Smooth muscle cell (in vitro differentiated cells): Measurements from ENCODE around the gene AKIRIN2. TPM values are rescaled to one million over a fixed set of nuclear protein-coding genes. Genes with fewer than 3 reads are reported as not detected.

Source experiments
- DNase-seq: peaks from one replicate; lab custom pipeline; 2025; ENCODE audit not compliant: unreplicated experiment; lab: John Stamatoyannopoulos, UW
- H2AFZ ChIP-seq: fragments of 200-600 bp; sonication (generic); 2 replicates; pipeline ENCODE4 v1.6.0; 2016; ENCODE audit warnings: antibody characterized with exemption, low read depth, mild to moderate bottlenecking
- H3F3A ChIP-seq: fragments of 200-600 bp; sonication (generic); 2 replicates; pipeline ENCODE4 v1.6.0; 2017; ENCODE audit warnings: antibody characterized with exemption, low read depth
- H3K27ac ChIP-seq: fragments of 200-600 bp; sonication (generic); 2 replicates; pipeline ENCODE4 v1.5.1; 2016; ENCODE audit warnings: low read depth, mild to moderate bottlenecking
- H3K27me3 ChIP-seq: fragments of 200-600 bp; sonication (generic); 2 replicates; pipeline ENCODE4 v1.6.1; 2016; ENCODE audit warnings: low read depth, mild to moderate bottlenecking
- H3K36me3 ChIP-seq: fragments of 200-600 bp; sonication (generic); 2 replicates; pipeline ENCODE4 v1.5.1; 2016; ENCODE audit warnings: low read depth
- H3K4me1 ChIP-seq: fragments of 200-600 bp; sonication (generic); 2 replicates; pipeline ENCODE4 v1.5.1; 2016; ENCODE audit warnings: low read depth
- H3K4me2 ChIP-seq: fragments of 200-600 bp; sonication (generic); 2 replicates; pipeline ENCODE4 v1.6.0; 2016; ENCODE audit warnings: mild to moderate bottlenecking
- H3K4me3 ChIP-seq: fragments of 200-600 bp; sonication (generic); 2 replicates; pipeline ENCODE4 v1.5.1; 2016; ENCODE audit warnings: mild to moderate bottlenecking
- H3K79me2 ChIP-seq: fragments of 200-600 bp; sonication (generic); 2 replicates; pipeline ENCODE4 v1.6.0; 2016; ENCODE audit warnings: low read depth, mild to moderate bottlenecking
- H3K9ac ChIP-seq: fragments of 200-600 bp; sonication (generic); 2 replicates; pipeline ENCODE4 v1.6.0; 2016; ENCODE audit warnings: low read depth
- H3K9me3 ChIP-seq: fragments of 200-600 bp; sonication (generic); replicated peaks from 2 replicates; pipeline ENCODE4 v1.5.1; 2016; ENCODE audit warnings: low read depth
- H4K20me1 ChIP-seq: fragments of 200-600 bp; sonication (generic); 2 replicates; pipeline ENCODE4 v1.6.0; 2016; ENCODE audit warnings: low read depth
- CTCF ChIP-seq: fragments of 200-600 bp; sonication (generic); IDR thresholded peaks from 2 replicates; pipeline ENCODE4 v1.5.1; 2017; ENCODE audit warnings: borderline replicate concordance, mild to moderate bottlenecking, antibody characterized with exemption; ENCODE audit not compliant: insufficient read depth, poor library complexity, severe bottlenecking
- WGBS: methylation state at CpG from one replicate; pipeline ENCODE4 v1.1.7; 2016; ENCODE audit warnings: low lambda C conversion rate; 5-methylcytosine and 5-hydroxymethylcytosine counted together
- polyA plus RNA-seq: library from polyadenylated mRNA; unstranded; fragments of >200 nt; fragmentation: Nextera tagmentation; extraction: Ambion mirVana; gene quantifications from 2 replicates; pipeline ENCODE4 v1.2.1, GENCODE V29; 2016
- small RNA-seq: library from RNA; depleted of rRNA; stranded (forward); fragments of <200 nt; gene quantifications from one replicate; pipeline ENCODE3, GENCODE V24; 2014
- total RNA-seq: library from RNA; depleted of rRNA; stranded (reverse); fragments of >200 nt; gene quantifications from 2 replicates; pipeline ENCODE4 v1.2.3, GENCODE V29; 2014

AKIRIN2 gene
- total and polyA plus RNA-seq, 2 experiments from 2014 or later, result 29.6 to 60.3 TPM

- Histone ChIP-seq H3K4me2 (no peak overlapping the region), H3K4me1 (no peaks in the 10 kb centered on the region), H2AFZ (no peak overlapping the region), H3K79me2 (no peaks in the 10 kb centered on the region), H3F3A (no peaks in the 10 kb centered on the region), H3K9me3 (no peaks in the 10 kb centered on the region), H3K36me3 (no peaks in the 10 kb centered on the region), H4K20me1 (no peaks in the 10 kb centered on the region), H3K27me3 (no peaks in the 10 kb centered on the region), H3K4me3 (no peak overlapping the region), H3K9ac (no peak overlapping the region), H3K27ac (no peak overlapping the region)
- no peak for DNase-seq
- TF ChIP-seq CTCF, result no peak
These were observed 73.2 kb downstream of the AKIRIN2 start for GRCh38 chr6:87628881-87629280.

GRCh38 chr6:87628424-87628823 is 73.6 kb downstream of the AKIRIN2 start:
- H3K27ac ChIP-seq, result no peak overlapping the region
- 93% methylated on average over 2 of the region's 2 CpGs for WGBS

More at GRCh38 chr6:87628424-87628823, 73.6 kb downstream of the AKIRIN2 start:
- Histone ChIP-seq H4K20me1 (no peaks in the 10 kb centered on the region), H3K9ac (no peak overlapping the region), H3K4me2 (no peak overlapping the region), H3K79me2 (no peaks in the 10 kb centered on the region), H3K27me3 (no peaks in the 10 kb centered on the region), H3K4me1 (no peaks in the 10 kb centered on the region), H3K4me3 (no peak overlapping the region), H3K9me3 (no peaks in the 10 kb centered on the region), H3K36me3 (no peaks in the 10 kb centered on the region), H2AFZ (no peak overlapping the region), H3F3A (no peaks in the 10 kb centered on the region)
- no peak for TF ChIP-seq CTCF
- no peak for DNase-seq

Small RNA genes lying within 50 kb of the gene (small RNA-seq; reads per million reads assigned to genes)
- not detected for gene RF01210

Other genes starting within 250 kb of the AKIRIN2 start
- gene SLC35A1, start 229.3 kb downstream of the AKIRIN2 start, total RNA-seq, result 23.9 and 27.0 TPM in 2 replicates
- 19.9 and 21.5 TPM in 2 replicates for gene SLC35A1, start 229.3 kb downstream of the AKIRIN2 start, polyA plus RNA-seq
- gene RARS2, start 112.2 kb downstream of the AKIRIN2 start, total RNA-seq, result 43.1 and 51.0 TPM in 2 replicates
- 52.5 and 68.9 TPM in 2 replicates for gene RARS2, start 112.2 kb downstream of the AKIRIN2 start, polyA plus RNA-seq
- 37.1 and 41.8 TPM in 2 replicates for gene ORC3, start 112.1 kb downstream of the AKIRIN2 start, total RNA-seq
- 23.3 and 23.4 TPM in 2 replicates for gene ORC3, start 112.1 kb downstream of the AKIRIN2 start, polyA plus RNA-seq